Colon (tissue), 2 donors: ENCODE results near the gene NRSN1.
"Not testable (repeated sequence)": the region's sequence is repeated elsewhere in the genome, so short reads cannot be mapped to it uniquely, and the experiment has no call there.

Experiments
- FAIRE-seq: peaks from 2 replicates; lab custom pipeline; 2012; peaks lifted over from hg19 to GRCh38; lab: Jason Lieb, UNC
- donor health status: control.
- donor health status: control.

Gene NRSN1

DNA sequence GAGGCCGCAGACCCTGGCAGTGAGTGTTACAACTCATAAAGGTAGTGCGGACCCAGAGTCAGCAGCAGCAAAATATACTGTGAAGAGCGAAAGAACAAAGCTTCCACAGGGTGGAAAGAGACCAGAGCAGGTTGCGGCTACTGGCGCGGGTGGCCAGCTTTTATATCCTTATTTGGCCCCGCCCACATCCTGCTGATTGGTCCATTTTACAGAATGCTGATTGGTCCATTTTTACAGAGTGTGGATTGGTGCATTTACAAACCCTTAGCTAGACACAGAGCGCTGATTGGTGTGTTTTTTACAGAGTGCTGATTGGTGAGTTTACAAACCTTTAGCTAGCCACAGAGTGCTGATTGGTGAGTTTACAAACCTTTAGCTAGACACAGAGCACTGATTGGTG lies 16.7 kb downstream of the NRSN1 start:
- FAIRE-seq: not testable (repeated sequence)

DNA sequence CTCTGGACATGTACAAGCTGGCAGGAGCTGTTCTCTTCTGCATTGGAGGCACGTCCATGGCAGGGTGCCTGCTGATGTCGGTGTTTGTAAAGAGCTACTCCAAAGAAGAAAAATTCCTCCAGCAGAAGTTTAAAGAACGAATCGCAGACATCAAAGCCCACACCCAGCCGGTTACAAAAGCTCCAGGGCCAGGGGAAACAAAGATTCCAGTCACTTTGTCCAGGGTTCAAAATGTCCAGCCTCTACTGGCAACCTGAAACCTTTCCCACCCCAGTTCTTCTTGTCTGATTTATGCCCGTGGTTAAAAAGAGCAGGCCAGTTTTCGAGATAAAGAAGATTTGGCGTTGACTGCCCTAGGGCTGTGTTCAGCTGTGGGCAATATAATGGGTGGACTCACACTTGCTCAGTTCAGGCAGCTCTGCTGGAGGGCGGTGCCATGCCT lies 19.7 kb downstream of the NRSN1 start:
- no peak for FAIRE-seq

DNA sequence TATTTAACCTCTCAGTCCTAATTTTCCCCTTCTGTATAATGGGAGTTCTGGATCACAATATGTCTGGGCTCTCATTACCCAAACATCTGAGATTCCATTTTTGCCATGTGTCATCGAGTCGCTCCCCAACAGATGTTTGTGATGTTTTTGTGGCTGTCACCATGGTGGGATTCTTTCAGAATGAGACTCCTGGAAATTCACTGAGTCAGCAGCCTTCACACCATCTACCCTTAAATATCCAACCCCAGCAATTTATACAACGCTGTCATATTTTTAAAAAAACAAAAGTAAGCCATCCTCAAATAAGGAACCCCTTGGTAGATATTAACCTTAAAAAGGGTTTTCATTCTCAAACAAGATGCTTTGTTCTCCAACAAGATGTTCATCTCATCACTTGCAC lies 20.9 kb downstream of the NRSN1 start:
- no peak for FAIRE-seq

DNA sequence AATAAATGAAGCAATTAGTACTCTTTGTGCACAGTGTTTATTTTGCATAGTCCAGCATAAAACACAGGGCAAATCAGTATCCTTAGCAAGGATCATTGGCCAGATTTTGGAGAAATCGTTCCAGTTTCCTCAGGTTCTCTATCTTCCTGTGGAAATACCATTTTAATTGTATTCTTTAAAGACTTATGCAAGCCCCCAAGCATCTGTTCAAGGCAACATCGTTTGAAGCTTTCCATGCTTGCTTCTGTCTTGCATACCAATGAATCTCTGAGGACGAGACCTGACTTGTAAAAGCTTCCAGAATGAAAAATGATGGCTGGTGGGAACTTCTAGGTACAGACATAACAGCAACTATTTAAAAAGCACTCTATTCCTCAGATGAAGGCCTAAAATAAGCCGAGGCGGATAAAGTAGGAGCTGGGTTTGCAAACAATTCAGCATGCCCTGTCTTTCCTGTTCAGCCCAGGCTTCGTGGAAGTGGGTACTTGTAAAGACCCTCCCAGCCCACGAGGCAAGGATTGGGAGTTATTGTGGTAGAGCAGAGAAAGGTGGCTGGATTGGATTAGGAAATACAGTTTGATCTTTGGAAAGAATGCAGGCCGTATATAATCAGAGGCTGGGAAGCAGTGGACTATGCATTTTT lies 21.6 kb downstream of the NRSN1 start:
- no peak for FAIRE-seq

DNA sequence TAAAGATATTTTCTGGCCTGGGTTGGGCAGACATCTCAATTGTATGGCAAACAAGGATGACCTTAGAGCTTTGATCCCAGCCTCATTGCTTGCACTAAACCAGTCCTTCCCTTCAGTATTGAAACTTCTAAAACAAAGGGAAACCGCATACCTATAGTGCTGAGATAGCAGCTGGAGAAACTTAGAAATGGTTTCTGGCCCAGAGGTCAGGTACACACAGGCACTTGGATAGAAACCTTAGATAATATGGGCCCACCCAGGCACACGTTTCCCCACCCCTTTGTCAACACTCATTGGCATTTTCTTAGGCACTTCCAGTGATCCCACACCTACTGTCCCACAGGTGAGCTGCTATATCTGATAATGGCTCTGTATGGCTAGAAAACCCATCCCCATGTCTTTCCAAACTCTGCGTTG lies 22.1 kb downstream of the NRSN1 start:
- no peak for FAIRE-seq

DNA sequence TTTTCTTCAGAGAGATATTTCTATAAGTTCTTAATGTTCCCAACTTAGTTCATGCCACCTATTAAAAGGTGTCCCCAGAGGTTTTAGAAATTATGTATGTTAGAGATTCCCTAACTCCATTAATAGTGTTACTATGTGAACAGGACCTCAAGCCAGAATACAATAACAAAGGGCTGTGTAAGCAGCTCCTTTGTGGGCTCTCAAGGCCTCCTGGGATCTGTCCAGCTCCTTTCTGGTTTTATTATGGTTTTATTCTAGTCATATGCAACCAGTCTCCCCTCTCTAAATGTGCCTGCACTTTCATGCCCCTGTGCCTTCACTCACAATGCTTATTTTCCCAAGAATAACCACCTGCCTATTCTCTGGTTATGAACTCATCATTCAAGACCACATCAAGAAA lies 22.7 kb downstream of the NRSN1 start:
- no peak for FAIRE-seq

DNA sequence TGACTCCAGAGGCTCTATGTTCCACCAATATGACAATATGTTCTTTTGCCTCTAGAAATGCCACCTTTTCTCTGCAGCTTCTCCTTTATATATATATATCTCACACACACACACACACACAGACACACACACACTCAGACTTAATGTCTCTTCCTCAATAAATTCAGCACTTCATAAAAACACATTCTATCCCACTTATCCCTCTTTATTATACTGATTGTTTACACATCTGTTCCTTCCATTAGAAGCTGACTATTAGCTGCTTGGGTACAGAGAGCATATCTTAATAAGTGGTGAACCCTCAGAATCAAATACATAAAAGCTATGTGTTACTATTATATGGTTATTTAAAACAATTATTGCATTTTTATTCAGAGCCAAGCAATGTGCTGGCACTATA lies 23.3 kb downstream of the NRSN1 start:
- FAIRE-seq: no peak

DNA sequence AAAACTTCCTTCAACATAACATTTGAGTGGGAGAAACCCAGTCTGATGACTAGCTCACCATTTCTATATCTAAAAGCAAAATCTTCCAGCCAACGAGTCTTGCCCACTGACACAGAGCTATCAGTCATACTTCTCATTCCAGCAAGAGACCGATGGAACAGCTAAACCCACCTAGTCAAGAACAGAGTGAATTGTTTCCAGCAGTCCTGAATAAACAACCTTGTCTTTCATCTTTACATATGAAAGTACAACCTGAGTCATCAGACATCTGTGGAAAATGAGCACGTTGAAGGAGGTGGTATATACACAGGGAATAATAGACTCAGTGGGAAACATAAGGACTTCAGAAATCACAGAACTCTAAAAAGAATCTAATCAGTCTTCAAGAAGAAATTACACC lies 23.8 kb downstream of the NRSN1 start:
- FAIRE-seq: no peak

DNA sequence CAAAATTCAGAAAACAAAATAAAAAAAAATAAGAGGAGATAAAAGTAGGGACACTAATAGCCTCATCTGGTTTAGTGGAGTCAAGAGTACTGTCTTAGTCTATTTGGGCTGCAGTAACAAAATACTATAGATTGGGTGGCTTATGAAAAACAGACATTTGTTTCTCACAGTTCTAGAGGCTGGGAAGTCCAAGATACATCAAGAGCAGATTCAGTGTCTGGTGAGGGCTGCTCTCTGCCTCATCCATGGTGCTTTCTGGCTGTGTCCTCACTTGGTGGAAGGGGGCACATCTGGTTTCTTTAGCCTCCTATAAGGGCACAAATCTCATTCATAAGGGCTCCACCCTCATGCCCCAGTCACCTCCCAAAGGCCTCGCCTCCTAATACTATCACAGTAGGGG lies 26.0 kb downstream of the NRSN1 start:
- no peak for FAIRE-seq

DNA sequence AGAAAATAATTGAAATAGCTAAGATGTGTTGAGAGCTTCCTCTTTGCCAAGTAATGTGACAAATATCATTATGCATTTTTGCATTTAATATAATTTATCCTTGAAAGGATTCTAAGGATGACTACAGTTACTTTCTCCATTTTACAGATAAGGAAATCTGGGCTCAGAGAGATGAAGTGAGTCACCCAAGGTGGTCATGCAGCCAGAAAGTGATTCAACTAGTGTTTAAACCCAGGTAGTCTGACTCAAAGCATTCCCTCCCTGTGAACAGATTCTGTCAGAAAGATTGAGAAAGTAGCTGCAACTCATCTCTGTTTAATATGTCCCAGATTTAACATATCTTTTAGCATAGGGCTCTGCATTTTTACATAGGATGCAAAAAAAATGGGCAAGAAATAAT lies 28.1 kb downstream of the NRSN1 start:
- no peak for FAIRE-seq

DNA sequence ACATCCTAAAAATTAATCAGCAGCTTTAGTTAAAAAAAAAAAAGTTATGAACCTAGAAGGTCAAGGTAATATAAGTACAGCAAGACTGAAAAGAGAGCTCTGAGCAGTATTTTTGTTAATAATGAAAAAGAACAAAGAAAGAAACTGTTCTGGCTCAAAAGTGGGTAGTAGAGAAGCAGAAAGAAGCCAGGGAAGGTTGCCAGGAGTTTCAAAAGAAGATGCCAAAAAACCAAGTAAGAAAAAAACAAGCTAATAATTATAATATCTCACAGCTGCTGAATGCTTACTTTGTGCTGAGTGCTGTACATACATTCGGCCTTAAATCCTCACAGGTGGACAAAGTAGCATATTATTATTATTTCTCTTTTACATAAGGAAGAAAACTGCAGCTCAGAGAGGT lies 31.9 kb downstream of the NRSN1 start:
- FAIRE-seq: no peak

DNA sequence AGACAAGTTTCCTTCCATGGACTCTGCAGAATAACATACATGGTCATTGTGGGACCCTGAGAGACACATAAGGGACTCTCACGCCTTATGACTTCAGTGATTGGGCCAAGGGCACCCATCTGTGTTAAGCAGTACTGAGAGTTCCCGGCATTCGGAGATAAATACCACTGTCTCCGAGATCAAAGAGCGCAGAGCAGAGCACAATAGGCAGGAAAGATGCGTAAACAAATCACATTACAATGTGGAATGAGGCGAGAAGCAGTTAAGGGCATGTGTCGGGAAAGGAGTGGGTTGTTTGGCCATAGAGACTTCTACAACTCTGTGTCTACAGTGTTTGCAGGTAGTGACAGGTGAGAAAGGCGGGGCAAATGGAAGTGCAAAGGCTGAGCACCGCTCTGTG lies 57.6 kb downstream of the NRSN1 start:
- FAIRE-seq: no peak

DNA sequence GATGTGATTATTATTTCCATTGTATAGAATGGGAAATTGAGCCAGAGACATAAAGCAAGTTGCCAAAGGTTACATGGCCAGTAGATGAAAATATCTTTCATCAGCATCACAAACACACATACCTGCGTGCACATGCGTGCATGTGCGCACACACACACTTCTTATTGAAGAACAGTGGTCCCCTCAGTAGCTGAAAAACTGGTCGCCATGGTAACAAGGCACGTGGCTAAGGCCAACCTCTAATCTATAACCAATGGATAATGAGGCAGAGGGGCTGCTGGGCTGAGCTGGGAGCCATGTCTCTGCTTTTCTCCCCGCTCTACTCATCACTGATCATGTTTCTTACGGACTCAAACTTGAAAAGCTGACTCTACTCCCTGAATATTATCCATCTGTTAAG lies 60.3 kb downstream of the NRSN1 start:
- no peak for FAIRE-seq

DNA sequence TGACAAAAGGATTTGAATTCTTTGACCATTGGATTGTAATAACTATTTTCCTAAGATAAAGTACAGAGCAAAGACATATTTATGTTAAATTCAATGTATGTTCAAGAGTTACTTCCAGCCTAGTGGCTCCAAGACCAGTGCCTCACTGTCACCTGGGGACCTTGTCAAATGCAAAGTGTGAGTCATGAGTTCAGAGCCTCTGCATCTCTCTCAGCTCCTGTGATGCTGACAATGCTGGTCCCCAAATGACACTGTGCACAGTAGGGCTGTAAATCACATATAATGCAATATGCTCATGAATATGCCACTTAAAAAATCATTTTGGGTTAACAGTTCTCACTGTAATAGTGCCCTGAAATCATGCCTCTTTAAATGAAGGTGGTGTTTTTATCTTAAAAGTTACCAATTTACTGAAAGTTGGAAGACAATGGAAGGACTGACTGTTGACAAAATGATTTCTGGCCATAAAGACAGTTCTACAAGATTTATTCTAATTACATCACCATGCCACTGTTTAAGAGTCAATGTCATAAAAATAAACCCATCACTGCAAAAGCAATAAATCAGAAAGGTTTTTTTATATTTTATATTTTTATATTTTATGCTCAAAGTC lies 62.1 kb downstream of the NRSN1 start:
- FAIRE-seq: no peak

DNA sequence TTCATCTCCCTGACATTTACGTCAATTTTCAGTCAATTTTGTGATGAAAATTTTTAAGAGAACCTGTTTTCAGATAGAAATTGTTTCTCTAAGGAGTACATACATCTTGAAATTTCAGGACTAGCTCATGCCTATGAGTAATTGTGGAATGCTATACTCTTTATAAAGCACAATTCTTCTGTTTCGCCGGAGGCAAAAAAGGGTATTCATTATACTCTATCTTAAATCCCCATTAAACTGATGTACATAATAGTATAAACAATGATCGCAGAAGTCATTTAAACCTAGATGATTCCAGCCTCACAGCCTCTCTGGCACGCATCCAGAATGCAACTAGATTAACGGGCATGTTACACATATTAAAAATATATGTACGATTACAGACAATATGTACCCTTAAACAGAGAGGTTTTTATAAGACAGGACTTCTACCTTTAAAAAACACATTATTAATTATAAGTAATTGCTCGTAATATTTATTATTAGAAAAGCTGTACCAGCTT lies 62.6 kb downstream of the NRSN1 start:
- FAIRE-seq: no peak

DNA sequence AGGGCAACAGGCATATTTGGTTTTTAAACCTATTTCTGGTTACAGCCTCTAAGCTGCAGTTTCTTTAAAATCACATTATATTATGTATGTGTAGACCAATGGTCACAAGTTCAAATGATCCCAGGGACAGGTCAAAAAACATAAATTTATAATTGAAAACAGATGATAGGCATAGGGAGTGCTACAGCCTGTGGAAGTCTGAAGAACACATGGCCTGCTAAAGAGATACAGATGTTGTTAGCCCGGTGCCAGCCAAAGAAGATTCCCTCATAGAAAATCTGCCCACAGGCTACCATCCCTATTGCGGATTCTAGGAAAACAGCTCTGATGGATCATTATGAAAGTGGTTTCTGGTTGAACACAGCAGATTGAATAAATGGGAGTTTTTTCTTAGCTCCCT lies 65.3 kb downstream of the NRSN1 start:
- FAIRE-seq: no peak

DNA sequence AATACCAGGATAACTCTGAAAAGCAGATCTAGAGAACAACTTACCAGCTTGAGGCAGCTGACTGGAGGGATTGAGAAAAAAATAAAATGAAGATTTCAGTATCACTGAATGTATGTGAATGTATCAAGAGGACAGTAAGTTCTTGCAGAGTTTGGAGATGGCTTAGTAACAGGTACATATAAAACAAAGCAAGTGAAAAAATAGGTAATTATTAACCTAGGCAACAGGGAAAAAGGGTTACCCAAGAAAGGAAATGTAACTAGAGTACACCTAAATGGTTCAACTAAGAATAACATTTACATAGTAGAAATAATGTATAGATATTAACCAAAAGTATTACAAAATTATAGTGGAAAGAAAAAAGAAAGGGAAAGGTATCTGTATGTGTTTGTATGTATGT lies 67.3 kb downstream of the NRSN1 start:
- no peak for FAIRE-seq

DNA sequence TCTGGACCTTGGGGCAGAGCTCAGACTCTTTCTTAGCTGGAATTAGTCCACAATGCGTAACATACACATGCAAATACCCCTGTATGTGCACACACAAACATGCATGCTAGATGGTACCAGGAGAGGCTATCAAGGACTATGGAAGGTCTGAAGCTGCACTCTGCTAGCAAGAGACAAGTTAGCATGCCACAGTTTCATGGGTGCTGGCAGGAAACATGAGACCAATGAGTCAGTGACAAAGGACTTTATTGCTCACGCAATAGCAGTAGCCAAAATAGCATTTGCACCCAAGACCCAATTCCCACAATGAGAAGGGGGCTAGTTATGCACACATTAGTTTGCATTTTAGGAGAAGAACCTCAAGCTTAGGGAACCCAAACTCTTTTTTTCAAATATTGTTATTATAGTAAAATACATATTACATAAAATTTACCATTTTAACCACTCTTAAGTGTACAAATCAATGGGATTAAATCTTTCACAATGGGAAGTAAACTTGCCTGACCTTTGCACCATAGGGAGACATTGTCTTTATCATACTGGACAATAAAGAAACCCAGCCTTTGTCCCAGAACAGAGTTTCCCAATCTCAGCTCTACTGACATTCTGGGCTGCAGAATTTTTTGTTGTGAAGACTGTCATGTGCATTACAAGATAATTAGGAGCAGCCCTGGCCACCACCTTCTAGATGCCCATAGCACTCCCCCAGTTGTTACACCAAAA lies 69.1 kb downstream of the NRSN1 start:
- FAIRE-seq: no peak

DNA sequence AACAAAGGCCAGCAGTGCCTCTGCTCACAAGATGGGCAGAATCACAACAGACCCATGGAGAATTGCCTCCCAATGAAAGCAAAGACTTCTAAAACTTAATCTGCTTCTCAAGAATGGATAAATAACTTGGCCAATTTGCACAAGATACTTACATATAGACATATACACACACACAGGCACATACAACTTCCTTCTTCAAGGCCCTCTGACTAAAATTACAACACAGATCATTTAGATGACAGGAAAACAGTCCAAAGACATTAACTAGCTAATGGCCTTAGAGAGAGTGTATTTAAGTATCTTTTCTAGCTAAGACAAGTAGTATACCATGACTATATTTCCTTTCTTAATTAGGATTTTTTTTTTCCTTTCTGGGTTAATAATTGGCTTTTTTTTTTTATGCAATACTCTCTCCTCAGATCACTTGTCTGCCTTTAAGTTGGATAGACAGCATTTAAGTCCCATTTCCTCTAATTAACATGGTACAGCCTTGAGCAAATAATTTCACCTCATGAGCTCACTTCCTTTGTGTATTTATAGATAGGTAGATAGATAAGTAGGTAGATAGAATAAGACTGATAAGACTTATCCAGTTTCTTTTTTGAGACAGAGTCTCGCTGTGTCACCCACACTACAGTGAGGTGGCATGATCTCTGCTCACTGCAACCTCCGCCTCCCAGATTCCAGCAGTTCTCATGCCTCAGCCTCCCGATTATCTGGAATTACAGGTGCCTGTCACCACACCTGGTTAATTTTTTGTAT lies 70.0 kb downstream of the NRSN1 start:
- FAIRE-seq: no peak
